IMR-90 (cell line): ENCODE data around the gene TRIM27. TPM values are rescaled to one million over a fixed set of nuclear protein-coding genes. Genes with fewer than 3 reads are reported as not detected.

ENCODE experiments used
- ATAC-seq: fragments of 200-7000 bp; cut with Tn5 transposase; 2 replicates; pipeline ENCODE4 v1.9.1; 2020; ENCODE audit warnings: low read depth, mild to moderate bottlenecking, moderate library complexity
- BruUV-seq: library from RNA; stranded (reverse); fragments of 400-500 nt; replicated peaks from 2 replicates; lab custom pipeline; 2021; lab: Mats Ljungman, UMichigan
- CTCF ChIA-PET: fragments of 300-600 bp; formaldehyde crosslinking; extraction: SDS; loops from one replicate; lab custom pipeline; 2021; ENCODE audit warnings: antibody characterized with exemption; lab: Yijun Ruan, JAX
- POLR2A ChIA-PET: fragments of 300-600 bp; sonication (Branson Sonifier 250); formaldehyde crosslinking; loops from one replicate; lab custom pipeline; 2022; ENCODE audit warnings: antibody characterized with exemption; ENCODE audit not compliant: unreplicated experiment; lab: Charles Lee
- DNase-seq: peaks from one replicate; pipeline ENCODE4 v3.0.0; 2013
- H2AFZ ChIP-seq: replicated peaks from 2 replicates; pipeline ENCODE3; 2013; ENCODE audit warnings: low read length, mild to moderate bottlenecking; ENCODE audit not compliant: poor library complexity
- H2AK5ac ChIP-seq: 2 replicates; pipeline ENCODE4 v1.6.1; 2013; ENCODE audit warnings: low read depth, low read length, inconsistent platforms
- H2AK9ac ChIP-seq: replicated peaks from 2 replicates; pipeline ENCODE3; 2013; ENCODE audit warnings: mild to moderate bottlenecking, low read depth, low read length, moderate library complexity; ENCODE audit not compliant: poor library complexity
- H2BK120ac ChIP-seq: 2 replicates; pipeline ENCODE4 v1.6.1; 2013; ENCODE audit warnings: low read depth, low read length, inconsistent platforms
- H2BK15ac ChIP-seq: 3 replicates; pipeline ENCODE4 v1.6.1; 2013; ENCODE audit warnings: low read depth, low read length, inconsistent platforms
- H2BK20ac ChIP-seq: 2 replicates; pipeline ENCODE4 v1.6.1; 2013; ENCODE audit warnings: low read depth, mild to moderate bottlenecking, inconsistent platforms, low read length, moderate library complexity
- H2BK5ac ChIP-seq: 2 replicates; pipeline ENCODE4 v1.6.1; 2013; ENCODE audit warnings: mild to moderate bottlenecking, low read depth, low read length, inconsistent platforms; ENCODE audit not compliant: poor library complexity, severe bottlenecking
- H3K14ac ChIP-seq: replicated peaks from 2 replicates; pipeline ENCODE4 v1.6.1; 2013; ENCODE audit warnings: low read depth, low read length, inconsistent platforms
- H3K18ac ChIP-seq: 2 replicates; pipeline ENCODE4 v1.6.1; 2013; ENCODE audit warnings: low read depth, low read length, control low read depth
- H3K23ac ChIP-seq: 2 replicates; pipeline ENCODE4 v1.6.1; 2013; ENCODE audit warnings: low read depth, low read length, inconsistent platforms
- H3K27ac ChIP-seq: 2 replicates; pipeline ENCODE4 v1.5.1; 2013; ENCODE audit warnings: mild to moderate bottlenecking, control low read depth, low read length; ENCODE audit not compliant: insufficient read depth
- H3K27me3 ChIP-seq: 2 replicates; pipeline ENCODE4 v1.6.1; 2013; ENCODE audit warnings: low read length; ENCODE audit not compliant: control insufficient read depth, insufficient read depth
- H3K36me3 ChIP-seq: 2 replicates; pipeline ENCODE4 v1.6.1; 2013; ENCODE audit warnings: low read length, mixed read lengths; ENCODE audit not compliant: control insufficient read depth, insufficient read depth
- H3K4ac ChIP-seq: 2 replicates; pipeline ENCODE4 v1.6.1; 2013; ENCODE audit warnings: low read depth, low read length, inconsistent platforms
- H3K4me1 ChIP-seq: 2 replicates; pipeline ENCODE4 v1.6.1; 2013; ENCODE audit warnings: low read length, mixed read lengths; ENCODE audit not compliant: control insufficient read depth, insufficient read depth
- H3K4me2 ChIP-seq: 2 replicates; pipeline ENCODE4 v1.6.1; 2013; ENCODE audit warnings: low read depth, mild to moderate bottlenecking, control low read depth, low read length, moderate library complexity
- H3K4me3 ChIP-seq: 2 replicates; pipeline ENCODE4 v1.5.1; 2013; ENCODE audit warnings: low read depth, mild to moderate bottlenecking, control low read depth, low read length, moderate library complexity; ENCODE audit not compliant: insufficient read depth
- H3K56ac ChIP-seq: 2 replicates; pipeline ENCODE4 v1.6.1; 2013; ENCODE audit warnings: low read length, inconsistent platforms; ENCODE audit not compliant: insufficient read depth; ENCODE audit errors: extremely low read depth
- H3K79me1 ChIP-seq, 2 experiments: 2 replicates each; pipeline ENCODE4 v1.6.1; 2013; ENCODE audit warnings: low read length in 2 of 2, inconsistent platforms in 1 of 2, low read depth in 1 of 2
- H3K9ac ChIP-seq: 2 replicates; pipeline ENCODE4 v1.6.1; 2013; ENCODE audit warnings: low read depth, low read length, control low read depth
- H3K9me1 ChIP-seq: 2 replicates; pipeline ENCODE4 v1.6.1; 2013; ENCODE audit warnings: low read length, inconsistent platforms; ENCODE audit not compliant: insufficient read depth
- H3K9me3 ChIP-seq: 2 replicates; pipeline ENCODE4 v1.6.1; 2013; ENCODE audit warnings: low read length; ENCODE audit not compliant: control insufficient read depth, insufficient read depth
- H4K20me1 ChIP-seq: 2 replicates; pipeline ENCODE4 v1.6.1; 2013; ENCODE audit warnings: low read length, inconsistent platforms; ENCODE audit not compliant: insufficient read depth
- H4K5ac ChIP-seq: 2 replicates; pipeline ENCODE4 v1.6.1; 2013; ENCODE audit warnings: mild to moderate bottlenecking, low read depth, low read length, control low read depth
- H4K8ac ChIP-seq, 2 experiments: 2 replicates each; pipeline ENCODE4 v1.6.1; 2013; ENCODE audit warnings: low read depth in 2 of 2, low read length in 2 of 2, control low read depth in 1 of 2, inconsistent platforms in 1 of 2
- H4K91ac ChIP-seq: 2 replicates; pipeline ENCODE4 v1.6.1; 2013; ENCODE audit warnings: low read depth, low read length, inconsistent platforms; ENCODE audit not compliant: insufficient read depth
- BHLHE40 ChIP-seq: fragments of 150-350 bp; IDR thresholded peaks from 2 replicates; pipeline ENCODE4 v1.6.1; 2016; ENCODE audit warnings: mild to moderate bottlenecking, low read depth, low read length
- CEBPB ChIP-seq: IDR thresholded peaks from 2 replicates; pipeline ENCODE4 v1.6.1; 2012; ENCODE audit warnings: low read depth, low read length, improper control_type of control experiment
- CHD1 ChIP-seq: IDR thresholded peaks from 2 replicates; pipeline ENCODE4 v1.6.1; 2012; ENCODE audit warnings: low read depth, low read length, improper control_type of control experiment
- CTCF ChIP-seq: conservative IDR thresholded peaks from 2 replicates; pipeline ENCODE4 v1.5.1; 2012; ENCODE audit warnings: mild to moderate bottlenecking, low read depth, low read length, improper control_type of control experiment
- ELK1 ChIP-seq: fragments of 150-350 bp; IDR thresholded peaks from 2 replicates; pipeline ENCODE4 v1.6.1; 2016; ENCODE audit warnings: low read depth, mild to moderate bottlenecking, low read length, moderate library complexity, borderline replicate concordance
- FOS ChIP-seq: fragments of 150-350 bp; IDR thresholded peaks from 2 replicates; pipeline ENCODE4 v1.6.1; 2016; ENCODE audit warnings: low read depth, low read length
- MAFK ChIP-seq: IDR thresholded peaks from 2 replicates; pipeline ENCODE4 v1.6.1; 2012; ENCODE audit warnings: low read depth, low read length, improper control_type of control experiment
- MAZ ChIP-seq: IDR thresholded peaks from 2 replicates; pipeline ENCODE4 v1.6.1; 2012; ENCODE audit warnings: low read depth, mild to moderate bottlenecking, low read length, improper control_type of control experiment, moderate library complexity, borderline replicate concordance
- MXI1 ChIP-seq: IDR thresholded peaks from 2 replicates; pipeline ENCODE4 v1.6.1; 2012; ENCODE audit warnings: low read depth, mild to moderate bottlenecking, low read length, moderate library complexity, borderline replicate concordance
- NFE2L2 ChIP-seq: fragments of 150-350 bp; IDR thresholded peaks from 2 replicates; pipeline ENCODE4 v1.6.1; 2016; ENCODE audit warnings: low read depth, mild to moderate bottlenecking, low read length
- POLR2A ChIP-seq: IDR thresholded peaks from 2 replicates; pipeline ENCODE4 v1.6.1; 2012; ENCODE audit warnings: mild to moderate bottlenecking, low read depth, low read length
- RAD21 ChIP-seq: IDR thresholded peaks from 2 replicates; pipeline ENCODE4 v1.6.1; 2012; ENCODE audit warnings: low read length, improper control_type of control experiment
- RCOR1 ChIP-seq: IDR thresholded peaks from 2 replicates; pipeline ENCODE4 v1.6.1; 2012; ENCODE audit warnings: mild to moderate bottlenecking, low read length, improper control_type of control experiment; ENCODE audit not compliant: insufficient replicate concordance
- RFX5 ChIP-seq: IDR thresholded peaks from 2 replicates; pipeline ENCODE4 v1.8.0; 2012; ENCODE audit warnings: low read depth, mild to moderate bottlenecking, low read length, moderate library complexity
- SMC3 ChIP-seq: fragments of 150-350 bp; IDR thresholded peaks from 2 replicates; pipeline ENCODE4 v1.6.1; 2016; ENCODE audit warnings: low read depth, mild to moderate bottlenecking, antibody characterized with exemption, low read length, moderate library complexity
- USF2 ChIP-seq: fragments of 150-350 bp; IDR thresholded peaks from 2 replicates; pipeline ENCODE4 v1.6.1; 2017; ENCODE audit warnings: mild to moderate bottlenecking, antibody characterized with exemption, low read length, low read depth
- WGBS, 2 experiments: methylation state at CpG; one replicate each; pipeline versions ENCODE4 v1.1.5 to v1.1.7; 2013; ENCODE audit warnings: missing lambda C conversion rate in 2 of 2; ENCODE audit not compliant: insufficient read length in 1 of 2; ENCODE audit errors: extremely low coverage in 2 of 2; 5-methylcytosine and 5-hydroxymethylcytosine counted together
- dilution Hi-C: fragments of 300-500 bp; cut with HindIII; formaldehyde crosslinking; loops from one replicate; pipeline ENCODE4 v1.14.3; 2018; ENCODE audit warnings: low sequenced_read_pairs; ENCODE audit not compliant: unreplicated experiment
- in situ Hi-C: fragments of 300-500 bp; cut with MboI; formaldehyde crosslinking; loops from 3 replicates; pipeline ENCODE4 v1.14.3; 2019; ENCODE audit warnings: low sequenced_read_pairs, inconsistent platforms, mixed read lengths
- intact Hi-C: fragments of 100-400 bp; cut with micrococcal nuclease; formaldehyde crosslinking; loops from 2 replicates; pipeline ENCODE4 v1.10.0; 2022
- polyA plus RNA-seq, 3 experiments: library from polyadenylated mRNA; depleted of rRNA; stranded (reverse); fragments of >200 nt; gene quantifications; 2 replicates each; pipeline ENCODE4 v1.2.3, GENCODE V29; 2012; ENCODE audit warnings: low replicate concordance in 1 of 3
- total RNA-seq: library from RNA; depleted of rRNA; stranded (reverse); fragments of >200 nt; gene quantifications from 2 replicates; pipeline ENCODE4 v1.2.3, GENCODE V29; 2012

The TRIM27 gene
- total and polyA plus RNA-seq, 2 of the 4 experiments (the other 2 are of a cell fraction) = 44.4 to 48.0 TPM

DNA sequence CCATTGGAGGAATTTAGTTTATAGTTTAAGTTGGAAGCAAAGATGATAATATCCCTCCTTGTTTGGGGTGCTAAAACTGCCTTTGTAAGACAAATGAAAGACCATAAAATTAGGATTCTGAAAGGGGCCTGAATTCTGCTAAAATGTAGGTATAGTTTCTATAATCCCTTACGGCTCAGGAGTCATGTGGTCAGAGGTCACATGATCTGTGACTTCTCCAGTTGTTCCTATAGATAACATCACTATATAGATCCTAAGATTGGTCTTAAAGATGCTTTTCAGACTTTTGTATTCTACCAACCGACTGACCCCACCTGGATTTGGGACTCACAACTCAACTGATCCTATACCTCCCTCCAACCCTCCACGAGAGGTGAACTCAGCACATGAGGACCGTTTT, 44.7 kb upstream of the TRIM27 start:
- Histone ChIP-seq H3K27ac (no peak overlapping the region), H2BK120ac (no peak overlapping the region), H4K20me1 (no peaks in the 10 kb centered on the region), H2AK5ac (no peak overlapping the region), H4K5ac (no peak overlapping the region), H4K8ac (no peak overlapping the region), H3K4me2 (no peak overlapping the region), H2AK9ac (no peak overlapping the region), H3K9ac (no peak overlapping the region), H3K56ac (no peak overlapping the region), H3K79me1 (no peaks in the 10 kb centered on the region), H3K14ac (no peak overlapping the region), H2BK15ac (no peak overlapping the region), H2BK20ac (no peak overlapping the region), H3K4ac (no peak overlapping the region), H3K4me3 (no peak overlapping the region), H2BK5ac (no peak overlapping the region), H3K9me1 (no peaks in the 10 kb centered on the region), H3K36me3 (no peaks in the 10 kb centered on the region), H2AFZ (no peak overlapping the region), H3K27me3 (no peaks in the 10 kb centered on the region), H3K23ac (no peak overlapping the region), H3K4me1 (no peaks in the 10 kb centered on the region), H3K18ac (no peak overlapping the region), H4K91ac (no peak overlapping the region), H3K9me3 (peaks cover 4% of the 10 kb centered on the region; the same call in 1 of the 2 replicates)
- dilution Hi-C loops (no loop called here), in situ Hi-C loops (no loop called here), intact Hi-C loops (no loop called here)
- DNase-seq (no peak), ATAC-seq (no peak)
- TF ChIP-seq MAFK (no peak), SMC3 (no peak), MAZ (no peak), CTCF (no peak), FOS (no peak), RAD21 (no peak), USF2 (no peak), POLR2A (no peak), BHLHE40 (no peak), CHD1 (no peak), CEBPB (no peak), NFE2L2 (no peak), MXI1 (no peak), RCOR1 (no peak), RFX5 (no peak), ELK1 (no peak)
- ChIA-PET POLR2A (no interaction called here), CTCF (no interaction called here)
- WGBS, 2 experiments = 20% methylated on average over 1 of the region's 4 CpGs; no CpG with 5 or more reads in 1 of the 2 experiments
- no TSS peak for BruUV-seq
